NCI-H2107 treated with DMSO at 0.1 percent for 48 hours (cell line): ENCODE data around the gene AHCYL1.
A peak's percentile ranks its signal among the peaks of the same experiment; 100 is the strongest.
"Not testable (repeated sequence)": the region's sequence is repeated elsewhere in the genome, so short reads cannot be mapped to it uniquely, and the experiment has no call there.

Experiments
- DNase-seq: peaks from one replicate; lab custom pipeline; 2025; ENCODE audit not compliant: unreplicated experiment; lab: John Stamatoyannopoulos, UW

AHCYL1 gene

DNA sequence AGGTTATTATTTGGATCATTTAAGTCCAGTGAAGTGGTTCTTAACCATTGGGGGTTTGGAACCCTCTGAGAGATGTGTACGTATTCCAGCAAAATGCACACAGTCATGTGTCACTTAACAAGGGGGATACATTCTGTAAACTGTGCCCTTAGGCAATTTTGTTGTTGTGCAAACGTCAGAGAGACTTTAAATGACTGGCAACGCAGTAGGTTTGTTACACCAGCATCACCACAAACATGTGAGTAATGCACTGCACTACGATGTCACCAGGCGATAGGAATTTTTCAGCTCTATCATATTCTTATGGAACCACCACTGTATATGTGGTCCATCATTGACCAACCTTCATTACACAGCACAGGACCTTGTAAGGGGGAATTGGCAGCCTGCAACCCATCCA lies 11.9 kb downstream of the AHCYL1 start:
- no peak for DNase-seq

DNA sequence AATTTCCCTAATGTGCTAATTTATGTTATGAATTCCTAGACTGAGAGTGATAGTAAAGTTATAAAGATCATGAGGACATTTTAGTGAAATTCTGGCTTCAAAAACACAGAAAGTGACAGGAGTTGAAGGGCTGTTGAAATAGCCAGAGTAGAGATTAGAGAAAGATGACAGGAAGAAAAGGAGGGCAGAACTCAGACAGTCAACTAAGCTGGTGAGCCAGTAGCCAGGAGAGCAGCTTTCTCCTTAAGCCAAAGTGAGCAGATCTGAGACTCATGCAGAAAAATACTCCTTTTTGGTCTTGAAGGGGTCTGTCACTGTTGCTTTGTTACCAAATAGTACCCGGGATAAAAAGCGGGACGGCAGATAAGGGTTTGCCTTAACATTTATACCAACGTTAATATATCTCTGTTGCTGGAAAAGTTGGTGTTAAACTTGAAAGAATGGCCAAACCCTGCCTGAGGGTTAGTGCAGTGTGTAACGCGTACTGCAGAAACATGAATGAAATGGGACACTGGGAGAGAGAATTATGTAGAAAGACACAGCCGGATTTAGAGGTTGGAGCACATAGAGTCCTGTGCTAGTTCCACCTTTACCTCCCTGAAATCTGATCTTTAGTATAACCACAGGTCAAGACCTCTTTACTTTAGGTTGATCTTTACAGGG lies 12.8 kb downstream of the AHCYL1 start:
- no peak for DNase-seq

DNA sequence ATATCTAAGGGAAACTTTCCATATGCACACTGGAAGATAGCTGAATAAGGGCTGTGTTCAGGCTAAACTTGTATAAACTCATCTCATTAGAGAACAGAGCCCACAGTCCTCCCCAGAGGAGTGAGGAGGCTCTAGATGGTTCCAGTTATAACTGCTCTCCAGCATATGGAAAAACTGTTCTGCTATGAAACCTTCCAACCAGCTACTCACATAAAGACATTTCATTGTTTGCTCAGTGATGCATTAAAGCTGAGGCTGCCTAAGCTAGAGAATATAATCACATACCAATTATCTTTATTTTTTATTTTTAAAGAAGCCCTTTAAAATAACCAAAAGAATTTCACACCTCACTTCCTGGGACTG lies 13.3 kb downstream of the AHCYL1 start:
- DNase-seq: no peak

DNA sequence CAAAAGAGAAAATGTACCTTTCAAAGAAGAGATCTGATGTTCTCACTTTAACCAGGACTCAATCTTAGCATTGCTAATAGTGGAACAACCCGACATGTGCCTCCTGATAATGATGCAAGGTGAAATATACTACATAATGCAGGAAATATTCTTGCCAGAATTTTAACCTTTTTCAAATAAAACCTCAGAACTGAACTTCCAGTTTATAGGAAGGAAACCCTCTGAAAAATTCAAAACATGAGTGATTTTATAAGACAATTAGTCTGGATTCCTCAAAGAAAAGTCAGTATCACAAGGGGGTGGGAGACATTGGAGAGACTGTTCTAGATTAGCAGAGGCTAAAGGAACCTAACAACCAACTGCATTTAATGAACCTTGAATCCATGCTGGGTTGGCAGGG lies 18.1 kb downstream of the AHCYL1 start:
- DNase-seq: no peak

DNA sequence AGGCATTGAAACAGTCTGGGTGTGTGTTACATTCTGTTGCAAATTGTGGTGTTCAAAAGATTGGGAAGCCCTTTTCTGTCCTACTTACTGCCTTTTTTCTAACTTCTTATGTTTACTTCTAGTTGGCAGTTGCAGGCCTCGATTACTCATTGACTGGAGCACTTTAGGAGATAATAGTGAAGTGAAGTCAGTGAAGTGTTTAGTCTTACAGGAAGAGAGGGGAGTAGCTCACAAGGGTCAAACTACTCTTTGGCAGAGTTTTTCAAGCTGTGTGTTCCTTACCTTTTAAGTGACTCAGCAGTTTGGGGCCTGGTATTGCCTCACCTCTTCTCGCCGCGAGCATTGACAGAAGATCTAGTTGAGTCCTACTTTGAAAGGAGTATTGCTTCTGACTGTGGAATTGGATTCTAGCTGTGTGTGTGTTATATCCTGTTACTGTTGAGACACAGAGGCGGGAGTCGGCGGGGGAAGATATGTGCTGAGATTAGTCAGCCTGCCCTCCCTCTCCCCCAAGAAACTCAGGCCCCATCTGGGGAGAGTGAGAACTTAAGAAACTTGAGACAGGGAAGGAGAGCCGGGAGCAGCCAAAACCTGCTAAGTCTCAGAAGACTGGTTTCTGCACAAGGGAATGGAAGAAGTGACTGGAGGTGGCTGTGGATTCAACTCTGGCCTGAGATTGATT lies 19.3 kb downstream of the AHCYL1 start:
- peak; percentile 65 for DNase-seq

DNA sequence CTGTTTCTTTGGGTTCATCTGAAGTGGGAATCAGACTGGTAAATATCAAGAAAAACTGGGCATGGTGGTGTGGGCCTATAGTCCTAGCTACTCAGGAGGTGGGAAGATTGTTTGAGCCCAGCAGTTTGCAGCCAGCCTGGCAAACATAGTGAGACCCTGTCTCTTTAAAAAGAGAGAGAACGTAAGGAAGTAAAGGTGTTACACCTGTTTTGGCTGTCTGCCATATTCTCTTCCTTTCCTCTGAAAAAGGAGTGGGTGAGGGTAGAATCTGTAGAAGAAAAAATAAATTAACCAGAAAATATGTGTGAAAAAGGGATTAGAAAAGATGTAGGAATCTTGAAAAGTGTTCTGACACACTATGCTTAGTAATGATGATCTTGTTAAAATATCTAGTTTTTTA lies 20.0 kb downstream of the AHCYL1 start:
- DNase-seq: no peak

DNA sequence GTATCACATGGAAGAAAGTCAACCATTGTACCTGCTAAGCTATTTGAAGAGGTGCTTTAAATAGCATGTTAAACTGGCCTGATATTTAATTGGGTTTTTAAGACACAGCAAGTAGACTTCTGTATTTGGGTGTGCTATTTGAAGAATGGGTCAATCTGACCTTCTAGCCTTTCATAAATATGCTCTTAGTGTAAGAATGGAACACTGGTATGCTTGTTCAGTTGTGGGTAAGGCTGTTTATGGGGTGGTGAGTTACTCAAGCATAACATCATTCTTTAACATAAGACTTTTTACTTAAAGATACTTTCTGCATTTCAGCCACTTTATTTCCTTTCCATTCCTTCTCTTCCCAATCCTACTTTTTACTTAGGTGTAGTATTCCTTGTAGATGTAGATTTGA lies 21.4 kb downstream of the AHCYL1 start:
- DNase-seq: no peak

DNA sequence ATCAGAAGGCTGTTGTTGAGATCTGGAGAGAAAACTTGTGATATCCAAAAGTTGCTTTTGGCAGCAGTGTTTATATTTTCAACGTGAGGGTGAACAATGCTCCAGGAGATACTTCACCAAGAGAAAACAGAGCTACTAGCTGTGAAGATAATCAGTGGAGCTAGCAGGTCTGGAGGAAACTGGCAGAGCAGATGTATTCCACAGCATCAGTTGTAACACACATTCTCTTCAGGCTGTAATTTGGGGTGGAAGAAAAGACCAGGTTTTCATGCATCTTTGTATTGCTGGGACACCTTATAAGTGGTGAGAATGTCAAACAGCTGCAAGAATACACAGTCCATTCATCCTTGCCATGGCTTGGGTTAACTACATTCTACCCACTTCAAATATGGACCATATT lies 22.0 kb downstream of the AHCYL1 start:
- DNase-seq: no peak

DNA sequence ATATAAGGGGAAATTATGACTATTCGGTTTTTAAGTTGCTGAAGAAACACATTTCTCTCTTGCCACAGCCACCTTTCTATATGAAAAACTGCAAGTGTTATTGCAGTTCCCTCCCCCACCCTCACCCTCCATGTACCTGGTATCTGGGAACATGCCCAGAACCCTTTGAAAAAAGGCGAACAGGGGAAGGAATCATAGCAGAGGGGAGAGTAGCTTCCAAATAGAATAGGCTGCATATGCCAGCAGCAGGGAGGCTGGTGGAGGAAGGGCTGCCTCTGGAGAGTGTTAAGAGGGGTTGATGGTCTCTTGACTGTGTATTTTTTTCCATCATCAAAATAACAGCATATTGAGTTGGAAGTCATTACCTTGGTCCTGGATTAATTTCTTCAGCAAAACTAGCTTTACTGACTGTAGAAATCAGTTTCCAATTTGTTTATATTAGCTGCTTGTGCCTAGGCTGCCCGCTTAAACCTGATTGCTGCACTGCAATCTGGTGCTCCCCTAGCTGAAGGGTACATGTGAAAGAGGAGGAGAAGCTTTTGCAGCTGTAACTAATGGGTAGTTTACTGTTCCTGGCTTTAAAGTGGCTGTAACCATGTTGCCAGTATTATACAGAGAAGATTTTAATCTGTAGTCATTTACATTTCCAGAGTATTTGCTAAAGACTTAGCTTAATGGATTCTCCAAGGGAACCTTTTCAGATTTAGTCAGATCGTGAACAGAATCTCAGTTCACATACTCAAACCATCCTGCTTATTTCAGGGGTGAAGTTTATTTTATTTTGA lies 22.7 kb downstream of the AHCYL1 start:
- DNase-seq: peak; percentile 49

DNA sequence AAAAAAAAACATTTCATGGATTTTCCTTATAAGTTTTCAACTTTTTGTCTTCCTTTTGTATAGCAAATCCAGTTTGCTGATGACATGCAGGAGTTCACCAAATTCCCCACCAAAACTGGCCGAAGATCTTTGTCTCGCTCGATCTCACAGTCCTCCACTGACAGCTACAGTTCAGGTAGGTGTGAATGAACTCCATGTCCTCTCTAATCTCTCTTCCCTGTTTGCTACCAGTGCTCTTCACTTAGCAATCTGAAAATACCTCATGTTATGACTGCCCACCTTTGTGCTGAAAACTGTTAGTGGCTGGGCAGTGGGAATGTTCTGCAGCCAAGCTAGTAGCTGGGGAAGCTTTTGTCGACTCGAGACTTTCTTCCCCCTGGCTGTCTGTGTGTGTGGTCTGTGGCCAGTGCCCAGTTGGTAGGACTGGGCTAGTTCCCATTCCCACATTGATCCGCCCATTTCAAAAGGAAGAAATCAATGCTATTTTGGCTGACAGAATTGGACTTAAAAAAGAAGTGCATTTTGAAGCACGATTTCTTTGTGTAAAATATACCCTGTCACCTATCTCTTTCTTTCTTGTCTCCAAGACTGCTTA lies 24.5 kb downstream of the AHCYL1 start:
- no peak for DNase-seq

DNA sequence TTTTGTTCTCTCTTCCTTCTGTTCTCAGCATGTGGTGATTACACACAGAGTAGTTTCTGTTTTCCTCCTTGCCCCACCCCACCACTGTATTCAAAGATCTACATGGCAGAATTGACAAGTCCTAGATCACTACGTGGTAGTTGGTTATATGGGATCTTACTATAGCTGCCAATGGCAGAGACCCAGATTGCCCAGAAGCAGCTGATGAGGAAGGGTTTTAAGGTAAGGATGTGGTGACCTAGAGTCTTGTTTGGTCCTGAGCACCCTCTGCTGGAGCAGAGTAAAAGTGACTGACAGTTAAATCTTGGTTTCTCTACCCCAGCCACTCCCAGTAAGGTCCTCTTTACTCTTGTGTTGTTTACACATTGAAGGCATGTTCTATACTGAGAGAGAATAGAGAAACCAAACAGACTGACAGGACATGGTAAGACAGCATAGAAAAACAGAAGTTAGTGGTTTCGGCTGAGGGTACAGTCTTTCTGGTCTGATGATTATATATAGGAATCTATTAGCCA lies 27.0 kb downstream of the AHCYL1 start:
- DNase-seq: peak; percentile 53

DNA sequence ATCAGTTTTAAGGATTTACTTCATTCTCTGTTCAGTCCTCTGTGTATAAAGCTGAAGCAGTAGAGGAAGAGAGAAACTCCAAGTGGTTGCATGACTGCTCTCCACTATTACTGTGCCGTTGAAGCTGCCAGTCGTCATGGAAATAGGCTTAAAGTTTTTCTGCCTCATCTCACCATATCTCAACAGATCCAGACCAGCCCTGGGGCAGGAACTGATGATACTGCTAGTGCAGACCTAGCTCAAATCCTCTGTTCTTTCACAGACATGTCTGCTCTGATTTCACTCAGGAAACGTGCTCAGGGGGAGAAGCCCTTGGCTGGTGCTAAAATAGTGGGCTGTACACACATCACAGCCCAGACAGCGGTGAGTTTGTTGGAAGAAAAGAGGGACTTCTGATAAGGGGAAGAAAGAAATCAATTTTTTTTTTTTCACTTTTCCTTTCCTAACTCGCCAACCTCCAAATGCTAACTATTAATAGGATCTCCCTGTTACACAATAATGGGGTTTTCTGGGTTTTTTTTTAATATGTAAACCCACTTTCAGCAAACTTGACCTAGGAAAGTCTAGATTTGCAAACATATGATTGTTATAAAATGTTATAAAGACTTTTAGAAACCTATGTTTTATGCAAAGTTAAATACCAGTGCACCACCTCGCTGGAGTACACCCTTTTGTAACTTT lies 27.7 kb downstream of the AHCYL1 start:
- no peak for DNase-seq

DNA sequence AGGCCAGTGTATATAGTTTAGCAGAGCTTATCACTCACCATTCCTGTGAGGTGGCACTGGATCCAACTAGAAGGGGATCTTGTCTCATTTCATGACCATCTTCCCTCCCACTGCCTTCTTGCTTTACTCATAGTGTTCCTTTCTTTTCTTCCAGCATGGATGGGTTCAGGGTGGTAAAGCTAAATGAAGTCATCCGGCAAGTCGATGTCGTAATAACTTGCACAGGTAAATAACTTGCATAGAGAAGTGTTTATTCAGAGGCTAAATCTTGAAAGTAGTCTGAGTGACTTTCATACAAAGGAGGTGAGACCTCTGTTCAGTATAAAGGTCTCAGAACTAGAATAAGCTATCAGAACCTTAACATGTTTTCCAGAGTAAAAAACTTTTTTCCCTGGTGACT lies 33.2 kb downstream of the AHCYL1 start:
- DNase-seq: no peak

DNA sequence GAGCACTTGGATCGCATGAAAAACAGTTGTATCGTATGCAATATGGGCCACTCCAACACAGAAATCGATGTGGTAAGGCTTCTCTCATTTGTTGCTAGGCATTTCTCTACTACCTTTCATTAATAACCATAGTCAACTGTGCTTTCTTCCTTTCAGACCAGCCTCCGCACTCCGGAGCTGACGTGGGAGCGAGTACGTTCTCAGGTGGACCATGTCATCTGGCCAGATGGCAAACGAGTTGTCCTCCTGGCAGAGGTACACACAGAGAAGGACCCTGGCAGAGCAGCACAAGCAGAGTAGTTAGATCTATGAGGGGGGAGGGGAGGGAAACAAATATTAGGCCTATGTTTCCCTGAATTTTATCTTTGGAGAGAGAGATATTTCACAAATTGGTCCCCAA lies 33.8 kb downstream of the AHCYL1 start:
- no peak for DNase-seq

DNA sequence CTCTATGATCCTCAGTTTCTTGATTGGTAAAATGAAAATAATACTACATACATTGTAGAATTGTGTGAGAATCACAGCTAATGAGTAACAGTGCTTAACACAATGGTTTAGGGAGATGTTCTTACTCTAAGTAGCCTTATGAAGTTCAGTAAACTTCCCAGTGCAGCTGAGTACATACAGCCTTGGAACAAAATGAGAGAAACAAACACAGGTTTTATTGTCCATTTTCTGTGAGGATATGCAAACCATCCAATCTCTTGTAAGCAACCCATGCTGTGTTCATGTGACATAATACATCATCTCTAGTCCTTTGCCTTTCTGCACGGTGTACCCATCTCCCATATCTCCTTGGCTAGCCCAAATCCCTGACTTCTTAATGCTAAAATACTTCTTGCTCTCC lies 35.2 kb downstream of the AHCYL1 start:
- no peak for DNase-seq

DNA sequence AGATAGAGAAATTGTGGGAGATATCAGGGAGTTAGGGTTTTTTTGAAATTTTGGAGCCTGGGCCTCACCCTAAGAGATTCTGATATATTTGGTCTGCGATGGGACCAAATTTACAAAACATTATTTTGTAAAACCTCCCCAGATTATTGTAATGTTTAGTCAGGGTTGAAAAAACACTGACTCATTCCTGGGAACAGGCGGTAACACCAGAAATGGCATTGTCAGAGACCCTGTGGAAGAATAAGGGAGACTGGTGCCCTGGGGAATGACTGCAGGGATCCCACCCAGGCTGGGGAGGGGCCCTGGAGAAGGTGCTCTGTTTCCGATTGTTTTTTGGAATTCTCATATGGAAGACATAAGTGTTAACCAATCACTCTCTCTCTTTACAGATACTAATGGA lies 36.7 kb downstream of the AHCYL1 start:
- no peak for DNase-seq

DNA sequence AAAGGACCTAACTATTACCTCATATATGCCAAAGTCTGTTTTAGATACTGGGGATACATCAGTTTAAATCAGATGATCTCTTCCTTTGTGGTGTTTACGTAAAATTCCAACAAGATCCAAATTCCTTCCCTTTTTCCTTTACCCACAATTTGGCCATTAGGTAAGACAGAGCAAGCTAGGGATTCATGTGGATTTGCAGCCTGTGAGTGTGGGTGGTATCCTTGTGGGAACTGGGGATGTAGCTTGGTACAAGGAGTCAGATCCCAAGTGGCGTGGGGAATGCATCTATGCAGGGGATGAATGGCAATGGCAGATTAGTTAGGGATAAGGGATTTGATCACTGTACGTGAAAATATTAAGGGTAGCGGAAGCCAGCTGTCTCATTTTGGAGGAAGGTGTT lies 40.0 kb downstream of the AHCYL1 start:
- no peak for DNase-seq

DNA sequence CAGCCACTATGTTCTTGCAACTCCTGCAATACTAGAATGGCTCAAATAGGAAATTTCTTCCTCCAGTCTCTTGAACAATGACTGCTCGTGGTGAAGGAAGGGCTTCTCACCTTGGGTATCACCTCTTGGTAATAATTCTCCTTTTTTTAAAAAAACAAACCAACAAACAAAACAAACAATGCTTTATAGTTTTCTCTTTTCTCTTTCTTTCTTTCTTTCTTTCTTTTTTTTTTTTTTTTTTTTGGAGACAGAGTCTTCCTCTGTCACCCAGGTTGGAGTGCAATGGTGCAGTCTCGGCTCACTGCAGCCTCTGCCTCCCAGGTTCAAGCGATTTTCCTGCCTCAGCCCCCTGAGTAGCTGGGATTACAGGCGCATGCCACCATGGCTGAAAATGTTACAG lies 46.1 kb downstream of the AHCYL1 start:
- not testable (repeated sequence) for DNase-seq

DNA sequence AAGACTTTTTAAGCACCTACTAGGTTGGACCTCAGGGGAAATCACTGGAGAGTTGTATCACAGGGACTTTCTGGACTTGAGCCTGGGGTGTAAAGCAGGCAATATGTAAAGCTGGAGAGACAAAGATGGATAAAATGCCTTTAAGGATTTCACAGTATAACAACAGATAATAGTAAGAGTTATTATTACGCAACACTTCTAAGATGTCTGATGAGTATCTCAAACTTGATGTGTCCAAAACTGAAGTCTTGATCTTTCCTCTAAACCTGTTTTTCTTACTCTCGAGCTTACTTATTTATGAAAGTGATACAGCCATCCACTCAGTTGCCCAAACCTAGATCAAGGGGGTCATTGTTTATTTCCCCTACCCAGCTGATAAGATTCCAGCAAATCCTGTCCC lies 47.8 kb downstream of the AHCYL1 start:
- DNase-seq: no peak

DNA sequence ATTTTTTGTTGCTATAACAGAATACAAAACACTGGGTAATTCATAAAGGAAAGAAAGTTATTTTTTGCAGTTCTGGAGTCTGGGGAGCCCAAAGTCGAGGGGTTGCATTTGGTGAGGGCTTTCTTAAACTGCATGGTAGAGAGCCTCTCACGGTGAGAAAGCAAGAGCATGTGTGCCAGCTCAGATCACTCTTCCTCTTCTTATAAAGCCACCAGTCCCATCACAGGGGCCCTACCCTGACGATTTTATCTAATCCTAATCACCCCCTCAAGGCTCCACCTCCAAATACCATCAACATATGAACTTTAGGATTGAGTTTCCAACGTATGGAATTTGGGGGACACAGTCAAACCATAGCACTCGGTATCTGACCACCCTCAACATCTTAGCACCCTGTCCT lies 48.9 kb downstream of the AHCYL1 start:
- no peak for DNase-seq

DNA sequence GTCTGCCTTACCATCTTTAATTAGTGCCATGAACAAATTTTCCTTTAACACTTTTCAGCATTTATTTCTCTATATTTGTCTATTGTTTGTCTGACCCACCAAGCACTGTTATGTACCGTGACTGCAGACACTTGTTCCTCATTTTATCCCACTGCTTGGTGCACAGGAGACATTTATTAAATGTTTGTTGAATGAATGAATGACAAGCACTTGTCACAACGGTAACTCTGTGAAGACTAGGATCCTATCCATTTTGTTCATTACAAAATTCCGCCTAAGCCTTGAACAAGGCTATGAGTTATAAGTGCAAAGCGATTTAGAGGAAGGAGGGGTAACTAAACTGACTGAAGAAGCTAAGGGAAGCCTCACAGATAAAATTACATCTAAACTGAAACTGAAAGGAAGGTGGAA lies 49.5 kb downstream of the AHCYL1 start:
- no peak for DNase-seq
